Endodermal cell (in vitro differentiated cells): ENCODE measurements around the gene MRPL51. TPM values are rescaled to one million over a fixed set of nuclear protein-coding genes. Genes with fewer than 3 reads are reported as not detected.
"Not testable (repeated sequence)": the region's sequence is repeated elsewhere in the genome, so short reads cannot be mapped to it uniquely, and the experiment has no call there.

Experiments used
- DNase-seq: peaks from one replicate; pipeline ENCODE4 v3.0.0-alpha.2; 2017
- H3K27ac ChIP-seq: 2 replicates; pipeline ENCODE4 v1.5.1; 2013; ENCODE audit warnings: mild to moderate bottlenecking, low read depth, low read length, moderate library complexity
- H3K27me3 ChIP-seq: 2 replicates; pipeline ENCODE4 v1.6.1; 2013; ENCODE audit warnings: mild to moderate bottlenecking, low read length, moderate library complexity; ENCODE audit not compliant: insufficient read depth, control insufficient read depth, poor library complexity, severe bottlenecking
- H3K36me3 ChIP-seq: 2 replicates; pipeline ENCODE4 v1.7.0; 2013; ENCODE audit warnings: mild to moderate bottlenecking, low read length, moderate library complexity; ENCODE audit not compliant: control insufficient read depth, insufficient read depth
- H3K4me1 ChIP-seq: one replicate; pipeline ENCODE4 v1.7.0; 2013; ENCODE audit warnings: low read length; ENCODE audit not compliant: control insufficient read depth, insufficient read depth
- H3K4me3 ChIP-seq: 2 replicates; pipeline ENCODE4 v1.5.1; 2013; ENCODE audit warnings: mild to moderate bottlenecking, low read length, moderate library complexity
- H3K9ac ChIP-seq: 2 replicates; pipeline ENCODE4 v1.6.1; 2013; ENCODE audit warnings: mild to moderate bottlenecking, low read length, moderate library complexity; ENCODE audit not compliant: poor library complexity, severe bottlenecking; ENCODE audit errors: extremely low read depth
- H3K9me3 ChIP-seq: 2 replicates; pipeline ENCODE4 v1.6.1; 2013; ENCODE audit warnings: mild to moderate bottlenecking, low read length, moderate library complexity; ENCODE audit not compliant: control insufficient read depth
- H3K27ac Mint-ChIP-seq: 2 replicates; pipeline ENCODE4 v1.8.0; 2020; ENCODE audit warnings: mixed read lengths
- H3K27me3 Mint-ChIP-seq: 2 replicates; pipeline ENCODE4 v1.8.0; 2021; ENCODE audit warnings: mild to moderate bottlenecking, mixed read lengths; ENCODE audit not compliant: insufficient read depth
- H3K36me3 Mint-ChIP-seq: 2 replicates; pipeline ENCODE4 v1.8.0; 2020; ENCODE audit warnings: low read depth, mixed read lengths
- H3K4me1 Mint-ChIP-seq: 2 replicates; pipeline ENCODE4 v1.8.0; 2020; ENCODE audit warnings: mixed read lengths
- H3K4me3 Mint-ChIP-seq: 2 replicates; pipeline ENCODE4 v1.8.0; 2020; ENCODE audit warnings: mild to moderate bottlenecking, moderate library complexity, mixed read lengths
- H3K9me3 Mint-ChIP-seq: 2 replicates; pipeline ENCODE4 v1.8.0; 2020; ENCODE audit warnings: mild to moderate bottlenecking, mixed read lengths
- WGBS, 2 experiments: methylation state at CpG; one replicate each; pipeline versions ENCODE4 v1.1.5 to v1.1.7; 2013; ENCODE audit warnings: missing lambda C conversion rate in 2 of 2, mixed read lengths in 1 of 2; ENCODE audit not compliant: insufficient coverage in 1 of 2, insufficient read length in 1 of 2; 5-methylcytosine and 5-hydroxymethylcytosine counted together
- total RNA-seq, 2 donors: library from RNA; stranded (reverse); fragmentation: NEBNext Ultra II Directional in 1 of 2; extraction: Animal tissue kit (Norgen Biotek cat#: 25700) in 1 of 2; gene quantifications; 2 replicates in 1 of 2; 3 replicates in 1 of 2; pipeline ENCODE4 v1.2.1, GENCODE V29; 2021
- TF ChIP-seq, protein P1 (sequence below): fragments of 200-600 bp; sonication (generic); conservative IDR thresholded peaks from 2 replicates; pipeline ENCODE4 v1.5.0; 2021; ENCODE audit warnings: antibody characterized with exemption, mild to moderate bottlenecking

The MRPL51 gene
- total RNA-seq, 2 donors from 2014 or later, result 196 to 450 TPM

DNA sequence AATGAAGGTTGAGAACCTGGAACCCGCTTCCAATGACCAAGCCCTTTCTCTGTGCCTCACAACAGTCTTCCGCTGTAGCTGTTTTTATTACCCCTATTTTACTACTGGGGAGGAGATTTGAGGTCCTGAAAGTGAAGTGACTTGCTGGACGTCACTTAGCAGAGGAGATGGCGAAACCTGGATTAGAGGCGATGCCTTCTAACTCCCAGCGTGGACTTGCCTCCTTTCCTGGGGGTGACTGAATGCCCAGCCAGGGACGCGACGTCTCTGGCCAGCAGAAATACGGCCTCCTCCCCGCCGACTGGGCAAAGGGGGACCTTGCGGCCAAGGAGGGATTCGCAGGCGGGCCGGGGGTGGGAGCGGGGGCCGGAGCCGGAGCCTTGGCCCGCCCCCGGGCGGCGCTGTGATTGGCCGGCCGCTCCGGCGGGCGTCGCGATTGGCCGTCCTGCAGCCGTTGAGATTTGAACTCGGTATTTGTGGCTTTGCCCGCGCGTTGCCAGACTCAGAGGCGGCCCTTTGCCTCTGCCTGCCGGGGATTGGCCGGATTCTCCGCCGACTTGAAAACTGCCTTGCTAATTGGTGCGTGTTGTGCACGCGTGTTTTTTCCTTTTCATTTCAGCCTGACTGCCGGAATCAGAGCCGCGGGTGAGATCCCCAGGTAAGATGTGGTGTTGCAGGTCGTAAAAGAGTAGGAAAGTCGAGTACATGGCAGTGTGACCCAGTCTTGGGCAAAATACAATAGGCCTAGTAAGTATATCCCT lies 615 bp upstream of the MRPL51 start, which contains the start of gene NCAPD2:
TSS of gene NCAPD2 (plus strand) at position 606 of the 761 bp plus-strand sequence. CDS start 997 bp downstream, outside the sequence.
- Mint-ChIP-seq H3K4me1 (peaks cover 23% of the 10 kb centered on the region), H3K36me3 (peaks cover 46% of the 10 kb centered on the region), H3K27me3 (no peaks in the 10 kb centered on the region), H3K9me3 (no peaks in the 10 kb centered on the region), H3K27ac (peak within 1 kb of the TSS; percentile 98), H3K4me3 (peak within 1 kb of the TSS; percentile 83)
- 0% methylated on average over 19 to 48 of the region's 49 CpGs for WGBS, 2 experiments
- H3K4me1 ChIP-seq, result peaks cover 5% of the 10 kb centered on the region
- peak; percentile 100 for DNase-seq
- peak within 1 kb of the TSS; percentile 84 for H3K9ac ChIP-seq
- H3K27me3 ChIP-seq, result no peaks in the 10 kb centered on the region
- no peaks in the 10 kb centered on the region for H3K9me3 ChIP-seq
- H3K4me3 ChIP-seq, result peak within 1 kb of the TSS; percentile 94
- H3K27ac ChIP-seq, result peak within 1 kb of the TSS; percentile 86
- H3K36me3 ChIP-seq, result peaks cover 44% of the 10 kb centered on the region
- TF ChIP-seq, protein P1, sequence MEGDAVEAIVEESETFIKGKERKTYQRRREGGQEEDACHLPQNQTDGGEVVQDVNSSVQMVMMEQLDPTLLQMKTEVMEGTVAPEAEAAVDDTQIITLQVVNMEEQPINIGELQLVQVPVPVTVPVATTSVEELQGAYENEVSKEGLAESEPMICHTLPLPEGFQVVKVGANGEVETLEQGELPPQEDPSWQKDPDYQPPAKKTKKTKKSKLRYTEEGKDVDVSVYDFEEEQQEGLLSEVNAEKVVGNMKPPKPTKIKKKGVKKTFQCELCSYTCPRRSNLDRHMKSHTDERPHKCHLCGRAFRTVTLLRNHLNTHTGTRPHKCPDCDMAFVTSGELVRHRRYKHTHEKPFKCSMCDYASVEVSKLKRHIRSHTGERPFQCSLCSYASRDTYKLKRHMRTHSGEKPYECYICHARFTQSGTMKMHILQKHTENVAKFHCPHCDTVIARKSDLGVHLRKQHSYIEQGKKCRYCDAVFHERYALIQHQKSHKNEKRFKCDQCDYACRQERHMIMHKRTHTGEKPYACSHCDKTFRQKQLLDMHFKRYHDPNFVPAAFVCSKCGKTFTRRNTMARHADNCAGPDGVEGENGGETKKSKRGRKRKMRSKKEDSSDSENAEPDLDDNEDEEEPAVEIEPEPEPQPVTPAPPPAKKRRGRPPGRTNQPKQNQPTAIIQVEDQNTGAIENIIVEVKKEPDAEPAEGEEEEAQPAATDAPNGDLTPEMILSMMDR, result peak; percentile 71

DNA sequence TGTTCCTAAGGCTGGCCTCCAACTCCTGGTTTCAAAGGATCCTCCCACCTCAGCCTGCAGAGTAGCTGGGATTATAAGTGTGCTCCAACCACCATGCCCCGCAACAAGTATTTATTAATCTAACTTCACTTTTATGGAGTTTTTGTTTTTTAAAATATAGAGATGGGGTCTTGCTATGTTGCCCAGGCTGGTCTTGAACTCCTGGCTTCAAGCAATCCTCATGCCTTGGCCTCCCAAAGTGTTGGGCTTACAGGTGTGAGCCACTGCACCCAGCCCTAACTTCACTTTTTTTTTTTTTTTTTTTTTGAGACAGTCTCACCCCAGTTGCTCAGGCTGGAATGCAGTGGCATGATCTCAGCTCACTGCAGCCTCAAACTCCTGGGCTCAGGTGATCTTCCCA lies 2.4 kb downstream of the MRPL51 start:
- H3K9me3 Mint-ChIP-seq, H3K9me3 ChIP-seq, H3K4me3 Mint-ChIP-seq, DNase-seq, H3K27ac ChIP-seq, H3K4me1 ChIP-seq, H3K27me3 ChIP-seq, H3K9ac ChIP-seq, H3K27ac Mint-ChIP-seq, H3K4me3 ChIP-seq, H3K27me3 Mint-ChIP-seq: not testable (repeated sequence)
- WGBS, 2 experiments, result 100% methylated on average over 1 of the region's 1 CpG; no CpG with 5 or more reads in 1 of the 2 experiments
- peaks cover 20% of the 10 kb centered on the region for H3K4me1 Mint-ChIP-seq
- H3K36me3 ChIP-seq, result peaks cover 19% of the 10 kb centered on the region
- peaks cover 23% of the 10 kb centered on the region for H3K36me3 Mint-ChIP-seq

DNA sequence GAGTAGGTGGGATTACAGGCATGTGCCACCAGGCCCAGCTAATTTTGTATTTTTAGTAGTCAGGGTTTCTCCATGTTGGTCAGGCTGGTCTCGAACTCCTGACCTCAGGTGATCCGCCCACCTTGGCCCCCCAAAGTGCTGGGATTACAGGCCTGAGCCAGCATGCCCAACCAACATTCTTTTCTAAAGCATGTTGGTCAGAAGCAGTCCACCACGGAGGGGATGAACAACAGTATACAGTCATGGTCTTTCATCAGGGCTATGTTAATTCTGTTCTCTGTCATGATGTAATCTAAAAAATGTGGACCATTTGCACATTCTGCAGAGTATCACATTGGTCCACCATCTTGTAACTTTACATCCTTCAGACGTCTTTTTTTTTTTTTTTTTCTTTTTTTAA lies 3.6 kb downstream of the MRPL51 start:
- Histone ChIP-seq H3K36me3 (peaks cover 11% of the 10 kb centered on the region), H3K4me3 (no peak overlapping the region), H3K27ac (no peak overlapping the region), H3K4me1 (no peaks in the 10 kb centered on the region), H3K9ac (no peak overlapping the region), H3K27me3 (no peaks in the 10 kb centered on the region), H3K9me3 (no peaks in the 10 kb centered on the region)
- Mint-ChIP-seq H3K27me3 (peaks cover 2% of the 10 kb centered on the region), H3K36me3 (peaks cover 15% of the 10 kb centered on the region), H3K9me3 (peaks cover 4% of the 10 kb centered on the region), H3K4me1 (peaks cover 9% of the 10 kb centered on the region), H3K4me3 (no peak overlapping the region), H3K27ac (no peak overlapping the region)
- DNase-seq, result no peak
- 73 to 85% methylated on average over 4 of the region's 4 CpGs for WGBS, 2 experiments
- TF ChIP-seq, protein P1, result no peak
